GM21528 (cell line): ENCODE results near the gene METTL22.
A peak's percentile ranks its signal among the peaks of the same experiment; 100 is the strongest.

Source experiments
- ATAC-seq: cut with Tn5 transposase; IDR thresholded peaks from one replicate; pipeline ENCODE4 v1.9.1; 2021; ENCODE audit warnings: mild to moderate bottlenecking, moderate library complexity; ENCODE audit not compliant: unreplicated experiment, low FRiP score

METTL22 gene

GRCh38 chr16:8660841-8661301 is 39.4 kb downstream of the METTL22 start:
- no peak for ATAC-seq

- no peak for ATAC-seq
Observed at GRCh38 chr16:8661703-8662102, 40.2 kb downstream of the METTL22 start.

GRCh38 chr16:8663192-8664089 is 41.9 kb downstream of the METTL22 start:
- ATAC-seq: no peak

- no peak for ATAC-seq
Observed at GRCh38 chr16:8665529-8665928, 44.0 kb downstream of the METTL22 start.

- no peak for ATAC-seq
Observed at GRCh38 chr16:8667492-8667891, 46.0 kb downstream of the METTL22 start.

- no peak for ATAC-seq
Observed at GRCh38 chr16:8668113-8668512, 46.6 kb downstream of the METTL22 start.

- ATAC-seq: no peak
Observed at GRCh38 chr16:8669481-8669880, 48.0 kb downstream of the METTL22 start.

GRCh38 chr16:8670014-8670560 is 48.6 kb downstream of the METTL22 start:
- ATAC-seq: no peak

GRCh38 chr16:8673611-8674412 is 52.3 kb downstream of the METTL22 start:
- peak; percentile 48 for ATAC-seq

GRCh38 chr16:8674413-8675022 is 53.0 kb downstream of the METTL22 start, which contains the start of gene ABAT:
Gene ABAT, plus strand, starts transcription at chr16:8674617. Its CDS starts 61,123 bp downstream, at chr16:8735740.
- peak; percentile 99 for ATAC-seq

GRCh38 chr16:8675183-8676159 is 54.0 kb downstream of the METTL22 start:
- ATAC-seq: no peak

GRCh38 chr16:8676160-8676547 is 54.7 kb downstream of the METTL22 start:
- ATAC-seq: no peak

- ATAC-seq: no peak
Observed at GRCh38 chr16:8676737-8677375, 55.4 kb downstream of the METTL22 start.

- ATAC-seq: no peak
Observed at GRCh38 chr16:8677481-8677880, 56.0 kb downstream of the METTL22 start.

GRCh38 chr16:8678068-8678927 is 56.8 kb downstream of the METTL22 start:
- ATAC-seq: no peak

GRCh38 chr16:8679151-8679550 is 57.7 kb downstream of the METTL22 start:
- no peak for ATAC-seq

GRCh38 chr16:8682551-8683259 is 61.2 kb downstream of the METTL22 start:
- ATAC-seq: no peak
